A673 (cell line): ENCODE results near the gene PRR20G.

Experiments used
- EZH2 ChIP-seq: fragments of 200-600 bp; sonication (generic); IDR thresholded peaks from 2 replicates; pipeline ENCODE4 v1.6.1; 2017; ENCODE audit warnings: borderline replicate concordance, low read depth, mild to moderate bottlenecking, mixed read lengths, antibody characterized with exemption, low read length; ENCODE audit not compliant: poor library complexity, severe bottlenecking
- TF ChIP-seq, protein P1 (sequence below): fragments of 300-800, 200-600 bp; sonication (generic); conservative IDR thresholded peaks from 2 replicates; pipeline ENCODE4 v1.5.1; 2017; ENCODE audit warnings: low read depth, mild to moderate bottlenecking, antibody characterized with exemption, low read length, moderate library complexity, mixed read lengths

DNA sequence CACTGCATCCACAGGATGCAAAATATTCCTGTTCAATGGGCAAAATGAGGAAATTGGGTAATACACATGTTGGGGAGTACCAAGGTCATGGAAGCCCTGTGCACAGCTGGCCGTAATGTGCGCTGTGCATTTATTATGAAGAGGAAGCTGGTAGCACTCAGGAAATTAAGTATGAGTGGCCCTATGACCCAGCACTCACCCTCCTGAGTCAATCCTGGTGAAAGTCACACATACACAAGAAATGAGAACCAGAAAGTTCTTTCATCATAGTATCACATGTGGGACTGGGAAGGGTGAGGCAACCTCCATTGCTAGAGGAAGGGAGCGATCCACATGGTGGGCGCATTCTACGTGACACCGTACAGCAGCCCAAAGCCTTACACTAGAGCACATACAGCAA lies 11.4 kb upstream of the PRR20G start:
- TF ChIP-seq, protein P1, sequence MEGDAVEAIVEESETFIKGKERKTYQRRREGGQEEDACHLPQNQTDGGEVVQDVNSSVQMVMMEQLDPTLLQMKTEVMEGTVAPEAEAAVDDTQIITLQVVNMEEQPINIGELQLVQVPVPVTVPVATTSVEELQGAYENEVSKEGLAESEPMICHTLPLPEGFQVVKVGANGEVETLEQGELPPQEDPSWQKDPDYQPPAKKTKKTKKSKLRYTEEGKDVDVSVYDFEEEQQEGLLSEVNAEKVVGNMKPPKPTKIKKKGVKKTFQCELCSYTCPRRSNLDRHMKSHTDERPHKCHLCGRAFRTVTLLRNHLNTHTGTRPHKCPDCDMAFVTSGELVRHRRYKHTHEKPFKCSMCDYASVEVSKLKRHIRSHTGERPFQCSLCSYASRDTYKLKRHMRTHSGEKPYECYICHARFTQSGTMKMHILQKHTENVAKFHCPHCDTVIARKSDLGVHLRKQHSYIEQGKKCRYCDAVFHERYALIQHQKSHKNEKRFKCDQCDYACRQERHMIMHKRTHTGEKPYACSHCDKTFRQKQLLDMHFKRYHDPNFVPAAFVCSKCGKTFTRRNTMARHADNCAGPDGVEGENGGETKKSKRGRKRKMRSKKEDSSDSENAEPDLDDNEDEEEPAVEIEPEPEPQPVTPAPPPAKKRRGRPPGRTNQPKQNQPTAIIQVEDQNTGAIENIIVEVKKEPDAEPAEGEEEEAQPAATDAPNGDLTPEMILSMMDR: no peak
- no peak for TF ChIP-seq EZH2
